NCI-H1105 treated with DMSO at 0.1 percent for 48 hours (cell line): Measurements from ENCODE around the gene PSKH1.
"Not testable (repeated sequence)": the region's sequence is repeated elsewhere in the genome, so short reads cannot be mapped to it uniquely, and the experiment has no call there.

Source experiments
- DNase-seq: peaks from one replicate; lab custom pipeline; 2025; lab: John Stamatoyannopoulos, UW

Gene PSKH1

GRCh38 chr16:67892899-67893742 lies at the start of gene PSKH1:
PSKH1 (plus strand) TSS chr16:67893254; CDS start chr16:67908750, 15,496 bp downstream.
- DNase-seq, result peak; percentile 85

DNA sequence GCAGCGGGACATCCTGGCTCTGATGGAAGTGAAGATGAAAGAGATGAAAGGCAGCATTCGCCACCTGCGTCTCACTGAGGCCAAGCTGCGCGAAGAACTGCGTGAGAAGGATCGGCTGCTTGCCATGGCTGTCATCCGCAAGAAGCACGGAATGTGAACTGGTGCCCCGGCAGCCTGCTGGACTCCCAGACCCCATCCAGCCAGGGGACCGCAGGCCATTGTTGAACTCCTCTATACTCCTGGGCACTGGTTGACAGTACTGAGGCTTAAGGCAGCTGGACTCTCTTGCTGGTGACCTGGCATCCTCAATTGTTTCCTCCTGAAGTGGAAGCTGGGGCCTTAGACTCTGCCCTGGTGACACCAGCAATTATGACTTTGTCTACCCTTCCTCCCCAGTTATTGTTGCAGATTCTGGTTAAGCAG lies 49.7 kb upstream of the PSKH1 start:
- DNase-seq, result no peak

DNA sequence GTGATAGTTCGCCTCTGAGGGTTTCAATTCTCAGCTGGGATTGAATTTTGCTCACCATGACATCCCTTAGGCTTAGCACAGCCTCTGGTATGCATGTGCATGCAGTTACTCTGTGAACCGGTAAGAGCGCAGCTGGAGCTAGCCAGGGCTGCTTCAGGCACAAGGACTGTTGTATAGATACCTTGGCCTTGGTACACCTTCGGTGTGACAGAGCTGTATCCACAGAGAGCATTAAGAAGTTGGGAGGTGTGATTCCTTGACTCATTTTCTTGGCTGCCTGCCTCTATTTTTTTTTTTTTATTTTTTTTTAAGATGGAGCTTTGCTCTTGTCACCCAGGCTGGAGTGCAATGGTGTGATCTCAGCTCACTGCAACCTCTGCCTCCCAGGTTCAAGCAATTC lies 48.6 kb upstream of the PSKH1 start:
- DNase-seq, result no peak

DNA sequence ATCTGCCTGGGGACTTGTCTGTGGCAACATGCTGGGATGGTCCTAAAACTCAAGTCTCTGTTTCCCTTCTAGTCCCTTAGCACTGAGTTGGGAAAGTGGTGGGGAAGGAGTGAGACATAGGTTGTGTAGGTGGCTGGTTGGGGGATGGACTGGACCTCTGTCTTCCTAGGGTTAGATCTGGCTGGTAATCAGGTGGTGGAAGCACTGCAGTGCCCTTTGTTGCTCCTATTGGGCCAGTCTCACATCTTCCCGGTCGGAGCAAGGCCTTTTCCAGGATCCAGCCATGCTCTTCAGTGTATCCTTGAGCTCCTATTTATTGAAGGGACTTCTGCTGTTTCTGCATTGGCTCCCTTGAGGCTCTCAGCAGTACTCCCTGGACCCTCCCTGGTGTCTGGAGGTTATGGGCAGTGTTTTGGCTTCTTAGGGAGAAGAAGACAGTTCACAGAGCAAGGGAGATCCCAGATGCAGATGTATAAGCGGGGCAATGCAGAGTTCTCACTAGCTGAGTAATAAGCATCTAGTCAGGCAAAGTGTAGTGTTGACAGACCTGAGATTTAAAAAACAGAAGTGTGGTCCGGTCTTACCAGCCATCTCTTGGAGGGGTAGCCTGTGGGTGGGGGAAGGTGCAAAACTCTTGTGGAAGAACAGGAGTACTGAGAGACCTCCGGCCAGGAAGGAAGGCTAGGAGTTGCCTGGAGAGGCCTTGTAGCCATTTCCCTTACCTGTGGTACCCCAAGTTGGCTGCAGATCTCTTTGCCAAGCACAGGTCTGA lies 47.6 kb upstream of the PSKH1 start:
- no peak for DNase-seq

- DNase-seq, result no peak
These were observed 47.1 kb upstream of the PSKH1 start for GRCh38 chr16:67846063-67846319.

DNA sequence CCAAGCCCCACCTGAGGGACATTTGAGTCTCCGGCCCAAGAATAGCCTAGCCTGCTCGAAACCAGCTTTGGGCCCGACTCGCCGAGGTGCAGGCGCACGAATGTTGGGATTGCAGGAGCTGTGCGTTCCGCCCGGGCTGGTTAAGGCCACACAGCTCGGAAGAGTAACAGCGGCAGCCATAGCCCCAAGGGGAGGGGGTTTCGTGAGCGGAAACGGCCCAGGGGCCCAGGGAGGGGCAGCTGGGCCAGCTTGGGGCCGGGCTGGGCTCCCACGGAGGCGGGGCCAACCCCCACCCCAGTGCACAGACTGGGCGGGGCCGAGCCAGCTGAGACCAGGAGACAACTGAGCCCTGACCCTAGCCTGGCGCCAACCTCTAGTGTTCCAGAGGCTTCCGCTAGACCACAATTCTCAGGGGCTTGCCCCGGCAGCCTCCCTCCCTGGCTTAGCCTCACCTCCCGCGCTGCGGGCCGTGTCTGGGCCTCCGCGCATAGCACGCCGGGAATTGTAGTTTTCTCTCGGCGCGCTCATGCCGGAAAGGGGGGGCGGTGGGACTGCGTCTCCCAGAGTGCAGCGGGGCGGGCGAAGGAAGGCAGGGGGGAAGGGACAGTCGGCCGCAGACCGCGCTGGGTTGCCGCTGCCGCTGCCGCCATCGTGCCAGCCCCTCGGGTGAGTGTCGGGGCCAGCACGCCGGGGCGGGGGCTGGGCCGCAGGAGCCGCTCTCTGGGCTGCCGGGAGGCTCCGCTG lies 46.6 kb upstream of the PSKH1 start, which contains the start of gene NUTF2:
TSS of gene NUTF2 (plus strand) at position 614 of the 744 bp plus-strand sequence. CDS start 18,198 bp downstream, outside the sequence.
- peak; percentile 88 for DNase-seq

DNA sequence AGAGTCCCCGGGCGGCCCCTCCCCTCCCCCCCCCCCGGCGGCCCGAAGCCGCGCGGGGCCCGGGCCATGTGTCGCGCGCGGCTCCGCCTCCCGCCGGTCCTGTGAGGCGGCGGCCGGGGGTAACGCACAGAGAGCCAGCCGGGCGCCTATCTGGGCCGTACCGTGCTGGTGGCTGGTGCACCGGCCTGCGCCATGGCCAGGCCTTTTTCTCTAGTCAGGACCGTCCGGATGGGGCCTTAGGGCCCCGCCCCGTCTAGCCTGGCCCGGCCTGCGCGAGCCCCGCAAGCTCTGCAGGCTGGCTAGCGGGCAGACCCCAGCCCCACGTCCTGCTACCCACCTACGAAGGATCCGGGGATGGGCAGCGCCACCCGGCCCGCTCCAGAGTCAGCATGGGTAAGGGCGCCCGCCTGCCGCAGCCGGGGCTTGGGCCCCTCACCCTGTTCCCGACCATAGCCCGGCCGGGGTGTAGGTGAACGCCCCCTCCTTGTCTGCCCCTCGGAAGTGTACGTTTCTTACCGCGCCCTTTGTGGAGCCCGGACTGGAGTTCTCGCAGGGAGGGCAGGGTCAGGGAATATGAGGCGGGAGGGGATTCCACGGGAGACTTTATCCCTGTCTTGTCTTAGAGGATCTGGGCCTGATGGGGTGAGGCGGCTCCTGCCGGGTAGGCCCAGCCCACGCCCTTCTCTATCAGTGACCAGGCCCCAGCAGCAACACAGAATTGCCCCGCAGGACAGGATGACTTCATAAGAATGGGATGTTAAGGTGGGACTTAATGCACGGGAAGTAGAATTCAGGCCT lies 45.8 kb upstream of the PSKH1 start, which contains the start of gene CENPT:
TSS of gene CENPT (minus strand) at position 630 of the 798 bp plus-strand sequence. CDS start 13,834 bp downstream, outside the sequence.
- DNase-seq, result no peak

DNA sequence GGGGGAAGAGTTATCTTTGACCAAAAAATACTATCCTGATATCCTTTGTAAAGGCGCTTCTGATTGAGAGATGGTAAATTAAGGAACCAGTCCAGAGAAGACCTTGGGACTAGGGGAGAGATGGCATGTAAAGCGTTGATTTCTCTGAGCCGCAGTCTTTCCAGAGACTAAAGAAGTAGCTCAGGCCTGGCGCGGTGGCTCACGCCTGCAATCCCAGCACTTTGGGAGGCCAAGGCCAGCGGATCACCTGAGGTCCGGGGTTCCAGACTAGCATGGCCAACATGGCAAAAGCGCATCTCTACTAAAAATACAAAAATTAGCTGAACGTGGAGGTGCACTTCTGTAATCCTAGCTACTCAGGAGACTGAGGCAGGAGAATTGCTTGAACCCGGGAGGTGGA lies 44.9 kb upstream of the PSKH1 start:
- DNase-seq, result no peak

DNA sequence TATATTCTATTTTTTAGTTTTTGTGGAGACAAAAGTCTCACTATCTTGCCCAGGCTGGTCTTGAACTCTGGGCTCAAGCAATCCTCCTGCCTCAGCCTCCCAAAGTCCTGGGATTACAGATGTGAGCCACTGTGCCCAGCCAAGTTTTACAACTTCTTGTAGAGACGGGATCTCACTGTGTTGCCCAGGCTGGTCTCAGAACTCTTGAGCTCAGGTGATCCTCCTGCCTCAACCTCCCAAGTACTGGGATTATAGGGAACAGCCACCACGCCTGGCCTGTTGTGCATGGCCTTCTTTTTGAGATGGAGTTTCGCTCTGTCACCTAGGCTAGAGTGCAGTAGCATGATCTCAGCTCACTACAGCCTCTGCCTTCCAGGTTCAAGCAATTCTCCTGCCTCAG lies 39.4 kb upstream of the PSKH1 start:
- DNase-seq, result no peak

- no peak for DNase-seq
These were observed 37.3 kb upstream of the PSKH1 start for GRCh38 chr16:67855789-67856188.

DNA sequence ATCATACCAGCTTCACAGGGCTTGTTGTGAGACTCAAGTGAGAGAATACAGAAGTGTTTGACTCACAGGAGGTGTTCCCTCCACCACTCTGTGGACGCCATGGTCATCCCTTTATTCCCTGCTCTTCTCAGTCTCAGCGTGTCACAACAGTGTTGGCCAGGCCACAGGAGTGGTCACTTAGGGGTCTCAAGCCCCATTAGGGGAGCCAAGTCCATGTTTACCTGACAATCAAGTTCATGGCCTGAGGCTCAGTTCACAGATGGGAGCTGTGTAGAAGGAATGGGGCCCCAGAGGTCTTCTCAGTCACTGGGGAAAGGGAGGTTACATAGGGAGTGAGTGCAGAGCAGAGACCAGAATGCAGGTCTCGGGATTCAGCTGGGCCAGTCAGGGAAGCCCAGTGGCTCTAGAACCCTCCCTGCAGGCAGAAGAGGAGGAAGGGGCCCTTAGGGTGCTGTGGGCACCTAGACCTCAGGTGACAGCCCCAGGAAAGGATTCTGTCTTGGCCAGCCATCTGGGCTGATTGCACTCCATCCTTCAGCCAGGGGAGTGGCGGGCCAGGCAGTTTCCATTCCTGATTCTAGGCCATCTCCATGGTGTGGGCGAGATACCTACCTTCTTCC lies 36.0 kb upstream of the PSKH1 start:
- DNase-seq, result no peak

GRCh38 chr16:67857547-67858233 lies 35.4 kb upstream of the PSKH1 start:
- DNase-seq, result no peak

DNA sequence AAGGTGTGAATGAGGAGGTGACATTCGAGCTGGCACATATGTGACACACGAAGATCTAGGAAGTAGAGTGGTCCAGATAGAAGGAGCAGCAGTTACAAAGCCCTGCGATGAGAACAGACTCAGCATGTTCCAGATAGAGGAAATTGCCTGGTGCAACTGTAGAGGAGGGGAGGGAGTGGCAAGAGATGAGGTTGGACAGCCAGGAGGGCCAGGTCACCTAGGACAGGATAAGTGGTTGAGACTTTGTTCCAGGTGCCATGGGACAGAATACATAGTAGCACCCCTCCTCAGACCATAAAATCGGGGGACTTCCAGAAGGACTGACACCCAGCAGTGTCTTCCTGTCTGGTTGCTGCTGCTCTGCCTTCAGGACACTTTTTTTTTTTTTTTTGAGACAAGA lies 34.6 kb upstream of the PSKH1 start:
- no peak for DNase-seq

DNA sequence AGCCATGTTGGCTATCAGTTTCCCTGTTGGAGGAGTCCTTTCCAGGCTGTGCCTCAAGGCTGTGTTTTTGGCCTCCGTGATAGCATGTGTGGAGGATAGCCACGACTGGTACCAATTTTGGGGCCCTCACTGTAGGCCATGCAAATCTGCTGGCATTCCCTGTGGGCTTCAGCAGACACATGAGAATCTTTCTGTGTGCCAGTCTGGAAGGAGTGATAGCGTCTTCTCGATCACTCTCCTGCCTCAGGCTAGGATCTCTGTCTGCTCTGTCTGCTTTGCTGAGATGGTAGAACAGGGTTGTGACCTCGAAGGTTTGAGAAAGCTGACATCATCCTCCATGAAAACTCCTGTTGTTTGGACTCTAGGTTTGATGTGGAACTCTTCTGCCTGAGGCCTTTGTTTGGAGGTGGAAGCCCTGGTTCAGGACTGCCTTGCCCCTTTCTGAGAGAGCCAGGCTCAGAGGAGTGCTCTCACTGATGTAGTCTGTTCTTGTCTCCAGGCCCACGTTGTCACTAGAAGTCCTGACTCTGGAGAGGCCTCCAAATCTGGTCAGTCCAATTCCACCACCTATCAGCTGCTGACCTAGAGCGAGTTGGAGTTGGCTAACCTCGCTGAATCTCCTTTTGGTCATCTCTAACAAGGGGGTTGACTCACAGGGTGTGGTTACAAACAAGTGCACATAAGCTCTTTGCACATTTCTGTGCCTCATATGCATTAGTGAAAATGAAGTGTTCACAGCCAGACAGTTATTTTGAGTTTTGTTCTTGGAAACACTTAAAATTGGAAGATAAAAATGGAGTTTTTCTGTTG lies 32.3 kb upstream of the PSKH1 start:
- DNase-seq, result no peak

GRCh38 chr16:67861877-67862276 lies 31.2 kb upstream of the PSKH1 start:
- DNase-seq, result no peak

GRCh38 chr16:67862623-67863583 lies 30.2 kb upstream of the PSKH1 start:
- no peak for DNase-seq

DNA sequence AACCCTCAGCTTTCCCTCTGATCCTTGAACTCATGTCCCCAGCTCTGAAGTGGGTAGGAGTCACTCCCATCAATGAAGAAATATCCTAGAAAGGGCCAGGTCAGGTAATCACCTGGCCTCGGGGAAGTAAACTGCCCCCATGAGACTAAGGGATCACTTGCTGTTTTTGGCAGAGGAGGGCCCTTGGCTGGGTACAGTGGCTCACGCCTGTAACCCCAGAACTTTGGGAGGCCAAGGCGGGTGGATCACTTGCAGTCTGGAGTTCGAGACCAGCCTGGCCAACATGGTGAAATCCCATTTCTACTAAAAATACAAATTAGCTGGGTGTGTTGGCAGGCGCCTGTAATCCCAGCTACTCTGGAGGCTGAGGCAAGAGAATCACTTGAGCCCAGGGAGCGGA lies 29.0 kb upstream of the PSKH1 start:
- not testable (repeated sequence) for DNase-seq

DNA sequence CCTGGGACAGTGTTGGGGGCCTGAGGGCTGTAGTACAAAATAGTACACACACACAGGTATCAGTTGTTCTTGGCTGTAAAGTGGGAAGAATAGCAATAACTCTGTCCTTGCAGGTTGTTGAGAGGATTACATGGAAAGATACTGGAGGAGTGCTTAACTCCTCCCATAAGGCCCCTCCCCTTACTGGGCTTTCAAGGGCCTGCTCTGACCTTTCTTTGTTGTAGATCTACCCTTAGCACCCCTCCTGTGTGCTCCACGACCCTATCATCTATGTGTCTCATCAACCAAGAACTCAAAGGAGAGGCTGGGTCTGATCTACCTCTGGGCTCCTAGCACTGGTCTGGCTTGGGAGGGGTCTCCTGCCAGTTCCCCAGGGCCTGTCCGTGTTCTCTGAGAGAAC lies 28.5 kb upstream of the PSKH1 start:
- no peak for DNase-seq

DNA sequence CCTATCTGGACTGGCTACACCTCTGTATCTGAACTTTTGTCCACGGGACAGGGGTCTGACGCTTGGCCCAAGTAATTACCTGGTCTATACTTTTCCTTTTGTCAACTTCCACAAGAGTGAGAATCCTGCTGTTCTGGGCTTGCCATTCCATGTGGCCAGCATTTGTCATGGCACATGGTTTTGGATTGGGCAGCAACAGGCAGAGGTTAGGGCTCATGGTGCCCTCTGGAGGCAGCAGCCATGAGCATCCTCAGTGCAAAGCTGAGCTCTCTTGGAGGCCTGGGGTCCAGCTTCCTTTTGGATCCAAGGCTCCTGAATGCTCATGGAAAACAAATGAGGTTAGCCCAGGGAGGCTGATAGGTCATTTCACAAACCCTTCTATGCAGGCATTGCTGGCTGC lies 27.7 kb upstream of the PSKH1 start:
- no peak for DNase-seq
